Inflammatory macrophage (primary cell): ENCODE results near the gene DIRAS2.
A peak's percentile ranks its signal among the peaks of the same experiment; 100 is the strongest.

Source experiments
- DNase-seq, 2 donors: peaks; one replicate each; pipeline ENCODE4 v3.0.0-alpha.2; 2020 to 2022

Gene DIRAS2

GRCh38 chr9:90611568-90611967 lies 31.1 kb downstream of the DIRAS2 start:
- DNase-seq: no peak

GRCh38 chr9:90611121-90611520 lies 31.5 kb downstream of the DIRAS2 start:
- no peak for DNase-seq

DNA sequence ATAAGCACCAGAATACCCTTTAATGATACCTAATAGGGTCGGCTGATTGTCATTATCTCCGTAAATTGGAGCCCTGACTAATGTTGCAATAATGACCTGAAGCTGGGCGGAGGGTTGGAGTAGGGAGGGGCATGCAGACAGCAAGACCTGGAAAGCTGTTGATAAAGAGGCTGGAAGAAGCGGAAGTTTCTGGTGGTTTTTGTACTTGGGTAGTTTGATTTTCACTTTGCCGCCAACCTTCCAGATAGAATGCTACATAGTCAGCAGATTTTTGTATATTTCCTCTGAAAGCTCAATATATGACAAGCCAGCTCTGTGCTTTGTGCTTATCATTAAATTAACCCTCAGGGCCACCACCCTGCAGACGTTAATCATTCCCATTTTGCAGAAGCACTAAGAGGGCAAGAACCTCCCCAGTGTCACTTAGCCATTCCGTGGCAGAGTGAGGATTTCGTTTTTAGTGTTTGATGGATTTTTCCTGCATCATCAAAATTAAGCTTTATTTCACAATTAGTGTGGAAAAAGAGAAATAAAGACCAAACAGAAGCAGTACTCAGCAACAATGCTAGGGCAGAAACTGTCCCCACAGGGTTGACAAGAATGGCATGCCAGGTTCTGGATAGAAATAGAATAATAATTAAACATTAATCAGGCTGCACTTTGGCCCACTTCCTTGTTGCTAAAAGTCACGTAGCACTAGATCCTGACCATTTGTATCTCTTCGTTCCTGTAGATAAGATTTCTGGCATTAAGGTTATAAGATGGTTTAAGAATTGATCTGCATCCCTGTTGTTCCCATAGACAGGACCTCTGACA lies 34.7 kb downstream of the DIRAS2 start:
- DNase-seq: no peak

DNA sequence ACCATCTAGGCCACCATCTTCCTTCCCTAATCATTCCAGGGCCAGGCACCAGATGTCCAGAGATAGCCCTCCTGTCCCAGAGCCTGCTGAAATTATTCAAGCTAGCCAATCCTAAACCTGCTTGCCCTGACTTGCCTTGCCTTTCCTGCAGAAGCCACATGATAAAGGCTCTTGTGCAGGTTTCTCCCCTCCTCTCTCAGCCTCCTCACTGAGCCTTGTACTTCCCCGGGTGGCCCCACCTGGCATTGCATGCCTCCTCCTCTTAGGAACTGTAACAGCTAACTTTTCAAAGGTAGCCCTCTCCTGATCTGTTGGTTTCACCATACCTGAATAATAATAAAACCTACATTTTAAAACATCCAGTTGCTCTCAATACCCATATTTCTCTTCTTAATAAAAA lies 42.6 kb downstream of the DIRAS2 start:
- no peak for DNase-seq

DNA sequence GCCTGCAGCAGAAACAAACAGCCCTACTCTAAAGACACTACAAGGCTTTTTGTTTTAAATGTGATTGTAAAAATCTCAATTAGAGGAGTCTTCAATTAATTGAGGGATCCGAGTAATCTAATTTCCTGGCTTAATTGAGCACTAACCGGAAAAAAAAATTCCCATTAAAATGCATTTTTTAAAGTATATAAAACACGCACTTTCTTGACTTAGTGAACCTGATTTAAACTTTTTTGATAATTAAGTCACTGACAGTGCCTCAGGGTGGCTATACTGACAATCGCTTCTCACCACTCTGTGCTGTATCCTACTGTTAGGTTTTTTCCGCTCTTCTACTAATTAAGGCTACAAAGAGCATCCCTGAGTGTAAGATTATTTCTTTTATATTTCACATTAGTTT lies 44.4 kb downstream of the DIRAS2 start:
- no peak for DNase-seq

- no peak for DNase-seq
These were observed 49.0 kb downstream of the DIRAS2 start for GRCh38 chr9:90593646-90594045.

DNA sequence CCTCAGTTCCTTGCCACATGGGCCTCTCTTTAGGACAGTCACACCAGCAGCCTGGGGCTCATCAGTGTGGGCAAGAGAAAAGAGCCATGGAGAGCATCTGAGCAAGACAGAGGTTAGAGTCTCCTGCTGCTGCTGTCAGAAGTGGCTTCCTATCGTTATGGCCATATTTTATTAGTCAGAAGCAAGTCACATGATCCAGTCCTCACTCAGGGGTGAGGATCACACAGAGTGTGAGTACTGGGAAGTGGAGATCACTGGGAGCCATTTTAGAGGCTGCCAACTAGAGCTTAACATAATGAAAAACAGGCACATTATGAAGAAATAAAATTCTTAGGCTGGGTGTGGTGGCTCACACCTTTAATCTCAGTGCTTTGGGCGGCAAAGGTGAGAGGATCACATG lies 62.0 kb downstream of the DIRAS2 start:
- no peak for DNase-seq

DNA sequence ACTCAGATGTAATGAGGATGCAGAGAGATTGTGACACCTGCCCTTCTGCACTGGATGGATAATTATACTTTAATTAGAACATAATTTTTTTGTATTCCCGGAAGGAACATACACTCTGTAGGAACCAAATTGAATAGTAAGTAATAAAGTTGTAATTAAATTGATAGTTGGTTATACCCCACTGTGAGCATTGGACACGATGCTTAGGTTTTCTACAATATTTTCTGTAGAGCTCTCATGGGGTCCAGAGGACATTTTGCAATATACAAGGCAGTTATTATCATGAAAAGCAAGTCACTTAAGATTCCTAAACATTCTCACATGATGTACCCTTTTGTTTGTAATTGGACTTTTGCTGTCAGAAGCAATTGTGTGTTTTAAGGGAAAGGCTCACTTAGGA lies 63.4 kb downstream of the DIRAS2 start:
- DNase-seq: no peak

GRCh38 chr9:90578126-90578815 lies 64.4 kb downstream of the DIRAS2 start:
- no peak for DNase-seq

DNA sequence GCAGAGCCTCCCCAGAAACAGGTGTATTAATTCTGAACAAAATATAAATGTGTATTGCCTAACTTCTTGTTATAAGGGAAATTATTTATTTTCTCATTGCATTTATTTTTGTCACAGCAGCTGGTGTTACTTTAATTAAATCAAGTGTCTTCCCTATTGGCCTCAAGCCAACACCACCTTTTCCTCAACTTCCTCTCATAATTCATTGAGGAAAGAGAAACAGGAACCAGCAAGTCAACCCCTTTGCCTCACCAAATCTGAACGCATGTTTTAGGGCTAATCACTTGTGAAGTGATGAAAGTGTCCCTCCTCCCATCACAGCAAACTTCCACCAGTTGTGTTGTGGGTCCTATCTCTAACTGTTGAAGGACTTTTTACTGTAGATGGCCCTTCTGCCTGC lies 73.1 kb downstream of the DIRAS2 start:
- peak; percentile 40 to 51 for DNase-seq

- DNase-seq: no peak
These were observed 74.0 kb downstream of the DIRAS2 start for GRCh38 chr9:90568667-90569066.

- DNase-seq: no peak
These were observed 80.4 kb downstream of the DIRAS2 start for GRCh38 chr9:90562229-90562628.
